GM18519 (cell line): ENCODE results near the gene PLXNA4.

Experiments
- ATAC-seq: cut with Tn5 transposase; IDR thresholded peaks from one replicate; pipeline ENCODE4 v1.9.1; 2021; ENCODE audit warnings: mild to moderate bottlenecking, moderate library complexity; ENCODE audit not compliant: unreplicated experiment, low FRiP score

Gene PLXNA4

GRCh38 chr7:132568962-132569361 lies 7.3 kb downstream of the PLXNA4 start:
- no peak for ATAC-seq

GRCh38 chr7:132565885-132566284 lies 10.4 kb downstream of the PLXNA4 start:
- ATAC-seq, result no peak

GRCh38 chr7:132565441-132565840 lies 10.8 kb downstream of the PLXNA4 start:
- ATAC-seq, result no peak

- ATAC-seq, result no peak
Observed at GRCh38 chr7:132564849-132565248, 11.4 kb downstream of the PLXNA4 start.

GRCh38 chr7:132564090-132564489 lies 12.2 kb downstream of the PLXNA4 start:
- ATAC-seq, result no peak

GRCh38 chr7:132562690-132563089 lies 13.6 kb downstream of the PLXNA4 start:
- no peak for ATAC-seq

- ATAC-seq, result no peak
Observed at GRCh38 chr7:132561763-132562162, 14.5 kb downstream of the PLXNA4 start.

- no peak for ATAC-seq
Observed at GRCh38 chr7:132560825-132561529, 15.3 kb downstream of the PLXNA4 start.

GRCh38 chr7:132560105-132560504 lies 16.2 kb downstream of the PLXNA4 start:
- ATAC-seq, result no peak

GRCh38 chr7:132558815-132559214 lies 17.5 kb downstream of the PLXNA4 start:
- no peak for ATAC-seq

GRCh38 chr7:132557489-132558044 lies 18.7 kb downstream of the PLXNA4 start:
- ATAC-seq, result no peak

GRCh38 chr7:132554446-132554845 lies 21.8 kb downstream of the PLXNA4 start:
- no peak for ATAC-seq

GRCh38 chr7:132553031-132553430 lies 23.2 kb downstream of the PLXNA4 start:
- ATAC-seq, result no peak

GRCh38 chr7:132551886-132552285 lies 24.4 kb downstream of the PLXNA4 start:
- no peak for ATAC-seq

- no peak for ATAC-seq
Observed at GRCh38 chr7:132551439-132551838, 24.8 kb downstream of the PLXNA4 start.

GRCh38 chr7:132548489-132549078 lies 27.7 kb downstream of the PLXNA4 start:
- ATAC-seq, result no peak

- no peak for ATAC-seq
Observed at GRCh38 chr7:132547821-132548220, 28.4 kb downstream of the PLXNA4 start.

GRCh38 chr7:132546366-132547127 lies 29.7 kb downstream of the PLXNA4 start:
- ATAC-seq, result no peak

- no peak for ATAC-seq
Observed at GRCh38 chr7:132545756-132546155, 30.5 kb downstream of the PLXNA4 start.

- ATAC-seq, result no peak
Observed at GRCh38 chr7:132544999-132545398, 31.3 kb downstream of the PLXNA4 start.

- ATAC-seq, result no peak
Observed at GRCh38 chr7:132544025-132544424, 32.2 kb downstream of the PLXNA4 start.
